ENCODE measurements around the gene CCDC92B. TPM values are rescaled to one million over a fixed set of nuclear protein-coding genes. Genes with fewer than 3 reads are reported as not detected.
"Not testable (repeated sequence)": the region's sequence is repeated elsewhere in the genome, so short reads cannot be mapped to it uniquely, and the experiment has no call there.

CCDC92B gene
- total RNA-seq, 1 experiment from 2014 or later = 15.2 TPM

DNA sequence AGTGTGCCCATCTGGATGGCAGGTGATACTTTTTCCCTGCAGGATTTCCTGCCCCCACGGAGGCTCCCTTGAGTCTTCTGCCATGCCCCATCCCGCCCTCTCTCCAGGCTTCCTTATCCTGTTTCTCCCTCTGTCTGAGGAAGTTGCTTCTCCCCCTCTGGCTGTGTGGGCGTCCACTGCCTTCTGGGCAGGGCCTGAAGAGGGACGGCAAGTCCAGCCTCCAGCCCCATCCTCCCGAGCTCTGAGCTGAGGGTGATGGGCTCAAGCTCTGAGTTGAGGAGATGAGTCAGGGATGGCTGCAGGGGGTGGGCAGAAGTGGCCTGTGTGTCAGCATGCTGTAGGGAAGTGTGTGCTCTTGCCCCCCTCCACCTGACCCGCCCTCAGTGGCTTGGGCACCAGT is 32.6 kb upstream of the CCDC92B start (continued):
- TF ChIP-seq, protein P1, sequence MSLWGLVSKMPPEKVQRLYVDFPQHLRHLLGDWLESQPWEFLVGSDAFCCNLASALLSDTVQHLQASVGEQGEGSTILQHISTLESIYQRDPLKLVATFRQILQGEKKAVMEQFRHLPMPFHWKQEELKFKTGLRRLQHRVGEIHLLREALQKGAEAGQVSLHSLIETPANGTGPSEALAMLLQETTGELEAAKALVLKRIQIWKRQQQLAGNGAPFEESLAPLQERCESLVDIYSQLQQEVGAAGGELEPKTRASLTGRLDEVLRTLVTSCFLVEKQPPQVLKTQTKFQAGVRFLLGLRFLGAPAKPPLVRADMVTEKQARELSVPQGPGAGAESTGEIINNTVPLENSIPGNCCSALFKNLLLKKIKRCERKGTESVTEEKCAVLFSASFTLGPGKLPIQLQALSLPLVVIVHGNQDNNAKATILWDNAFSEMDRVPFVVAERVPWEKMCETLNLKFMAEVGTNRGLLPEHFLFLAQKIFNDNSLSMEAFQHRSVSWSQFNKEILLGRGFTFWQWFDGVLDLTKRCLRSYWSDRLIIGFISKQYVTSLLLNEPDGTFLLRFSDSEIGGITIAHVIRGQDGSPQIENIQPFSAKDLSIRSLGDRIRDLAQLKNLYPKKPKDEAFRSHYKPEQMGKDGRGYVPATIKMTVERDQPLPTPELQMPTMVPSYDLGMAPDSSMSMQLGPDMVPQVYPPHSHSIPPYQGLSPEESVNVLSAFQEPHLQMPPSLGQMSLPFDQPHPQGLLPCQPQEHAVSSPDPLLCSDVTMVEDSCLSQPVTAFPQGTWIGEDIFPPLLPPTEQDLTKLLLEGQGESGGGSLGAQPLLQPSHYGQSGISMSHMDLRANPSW (CRISPR knock-in tag; conservative IDR thresholded peaks at IDR 0.05; ENCODE audit: low read depth) = no peak

DNA sequence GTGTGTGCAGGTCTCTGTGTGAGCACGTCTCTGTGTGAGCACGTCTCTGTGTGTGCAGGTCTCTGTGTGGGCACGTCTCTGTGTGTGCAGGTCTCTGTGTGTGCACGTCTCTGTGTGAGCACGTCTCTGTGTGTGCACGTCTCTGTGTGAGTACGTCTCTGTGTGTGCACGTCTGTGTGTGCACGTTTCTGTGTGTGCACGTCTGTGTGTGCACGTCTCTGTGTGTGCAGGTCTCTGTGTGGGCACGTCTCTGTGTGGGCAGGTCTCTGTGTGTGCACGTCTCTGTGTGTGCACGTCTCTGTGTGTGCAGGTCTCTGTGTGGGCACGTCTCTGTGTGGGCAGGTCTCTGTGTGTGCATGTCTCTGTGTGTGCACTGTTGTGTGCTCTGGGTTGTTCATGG is 32.1 kb upstream of the CCDC92B start:
- H3K9me3 Mint-ChIP-seq; H3K4me1 Mint-ChIP-seq; H3K4me3 Mint-ChIP-seq; H3K27me3 Mint-ChIP-seq (ENCODE audit: low read depth); H3K36me3 Mint-ChIP-seq; H3K27ac Mint-ChIP-seq; DNase-seq (ENCODE audit: low spot score); POLR2A ChIA-PET; ATAC-seq: not testable (repeated sequence)
- CTCF ChIA-PET = interaction anchor here (1.2 kb wide), 1 partner anchor 231 kb away, joined by 3 read pairs; no protein-coding TSS in a partner anchor

DNA sequence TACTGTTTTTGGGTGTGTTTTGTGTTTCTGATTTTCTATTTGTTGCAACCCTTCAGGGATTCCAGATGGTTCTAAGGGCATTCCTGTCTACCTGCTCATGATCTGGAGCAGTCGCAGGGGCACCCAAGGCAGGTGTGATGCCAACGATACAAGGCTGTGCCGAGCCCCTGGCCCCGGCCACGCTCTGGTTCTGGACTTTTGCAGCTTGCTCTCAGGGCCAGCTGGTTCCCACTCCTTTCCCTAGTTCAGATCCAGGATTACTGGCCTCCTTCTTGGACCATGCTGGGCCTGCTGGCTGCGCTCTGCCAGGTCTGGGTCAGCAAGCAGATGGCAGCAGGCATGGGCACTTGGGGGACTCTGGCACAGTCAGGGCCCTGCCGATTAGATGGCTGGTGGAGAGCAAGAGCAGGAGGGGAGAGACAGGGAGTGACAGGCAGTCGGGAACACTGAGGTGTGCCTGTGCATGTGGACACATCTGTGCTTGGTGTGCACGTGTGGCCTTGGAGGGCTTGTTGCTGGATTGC is 31.5 kb upstream of the CCDC92B start:
- DNase-seq (ENCODE audit: low spot score) (no peak), ATAC-seq (no peak)
- H3K9me3 Mint-ChIP-seq = no peaks in the 10 kb centered on the region
- CTCF ChIA-PET = no interaction called here
- H3K27ac Mint-ChIP-seq = no peak overlapping the region
- peaks cover under 1% of the 10 kb centered on the region for H3K27me3 Mint-ChIP-seq (ENCODE audit: low read depth)
- H3K4me3 Mint-ChIP-seq = no peak overlapping the region
- peaks cover 8% of the 10 kb centered on the region for H3K4me1 Mint-ChIP-seq
- TF ChIP-seq FOXJ3 (CRISPR knock-in tag; IDR thresholded peaks at IDR 0.05; ENCODE audit: borderline replicate concordance) (no peak), HMGA2 (CRISPR knock-in tag; IDR thresholded peaks at IDR 0.05) (no peak), KAT7 (CRISPR knock-in tag; IDR thresholded peaks at IDR 0.05; ENCODE audit: borderline replicate concordance) (no peak), JAZF1 (CRISPR knock-in tag; IDR thresholded peaks at IDR 0.05) (no peak), FOXP1 (CRISPR knock-in tag; IDR thresholded peaks at IDR 0.05; ENCODE audit: borderline replicate concordance) (no peak), RORB (CRISPR knock-in tag; IDR thresholded peaks at IDR 0.05) (no peak), CREB1 (CRISPR knock-in tag; IDR thresholded peaks at IDR 0.05) (no peak), GTF2I (CRISPR knock-in tag; conservative IDR thresholded peaks at IDR 0.05) (no peak), RELA (CRISPR knock-in tag; IDR thresholded peaks at IDR 0.05; ENCODE audit: borderline replicate concordance) (no peak), ZNF396 (CRISPR knock-in tag; IDR thresholded peaks at IDR 0.05; ENCODE audit: borderline replicate concordance) (no peak), ESRRA (CRISPR knock-in tag; IDR thresholded peaks at IDR 0.05; ENCODE audit: borderline replicate concordance) (no peak)
- TF ChIP-seq, protein P2, sequence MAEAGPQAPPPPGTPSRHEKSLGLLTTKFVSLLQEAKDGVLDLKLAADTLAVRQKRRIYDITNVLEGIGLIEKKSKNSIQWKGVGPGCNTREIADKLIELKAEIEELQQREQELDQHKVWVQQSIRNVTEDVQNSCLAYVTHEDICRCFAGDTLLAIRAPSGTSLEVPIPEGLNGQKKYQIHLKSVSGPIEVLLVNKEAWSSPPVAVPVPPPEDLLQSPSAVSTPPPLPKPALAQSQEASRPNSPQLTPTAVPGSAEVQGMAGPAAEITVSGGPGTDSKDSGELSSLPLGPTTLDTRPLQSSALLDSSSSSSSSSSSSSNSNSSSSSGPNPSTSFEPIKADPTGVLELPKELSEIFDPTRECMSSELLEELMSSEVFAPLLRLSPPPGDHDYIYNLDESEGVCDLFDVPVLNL (CRISPR knock-in tag; IDR thresholded peaks at IDR 0.05; ENCODE audit: borderline replicate concordance, low read depth) = no peak
- TF ChIP-seq, protein P3, sequence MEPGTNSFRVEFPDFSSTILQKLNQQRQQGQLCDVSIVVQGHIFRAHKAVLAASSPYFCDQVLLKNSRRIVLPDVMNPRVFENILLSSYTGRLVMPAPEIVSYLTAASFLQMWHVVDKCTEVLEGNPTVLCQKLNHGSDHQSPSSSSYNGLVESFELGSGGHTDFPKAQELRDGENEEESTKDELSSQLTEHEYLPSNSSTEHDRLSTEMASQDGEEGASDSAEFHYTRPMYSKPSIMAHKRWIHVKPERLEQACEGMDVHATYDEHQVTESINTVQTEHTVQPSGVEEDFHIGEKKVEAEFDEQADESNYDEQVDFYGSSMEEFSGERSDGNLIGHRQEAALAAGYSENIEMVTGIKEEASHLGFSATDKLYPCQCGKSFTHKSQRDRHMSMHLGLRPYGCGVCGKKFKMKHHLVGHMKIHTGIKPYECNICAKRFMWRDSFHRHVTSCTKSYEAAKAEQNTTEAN (CRISPR knock-in tag; IDR thresholded peaks at IDR 0.05) = no peak
- H3K36me3 Mint-ChIP-seq = no peaks in the 10 kb centered on the region
- POLR2A ChIA-PET = no interaction called here

DNA sequence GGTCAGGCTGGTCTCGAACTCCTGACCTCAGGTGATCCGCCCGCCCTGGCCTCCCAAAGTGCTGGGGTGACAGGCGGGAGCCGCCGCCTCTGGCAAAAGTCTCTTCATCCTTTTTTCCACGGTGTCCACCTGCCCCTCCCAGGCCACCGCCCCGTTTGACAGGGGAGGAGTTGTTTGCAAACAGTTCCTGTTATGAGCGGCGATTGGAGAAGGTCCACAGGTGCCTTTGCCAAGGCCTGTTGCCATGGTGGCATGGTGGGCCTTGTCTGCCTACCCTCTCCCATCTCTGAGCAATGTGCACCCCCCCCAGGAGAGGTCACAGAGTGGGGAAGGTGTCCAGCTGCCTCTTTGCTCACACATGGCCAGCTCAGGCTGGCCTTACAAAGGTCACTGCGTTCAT is 30.8 kb upstream of the CCDC92B start:
- H3K27ac Mint-ChIP-seq = no peak overlapping the region
- no peaks in the 10 kb centered on the region for H3K9me3 Mint-ChIP-seq
- H3K4me3 Mint-ChIP-seq = no peak overlapping the region
- CTCF ChIA-PET = no interaction called here
- TF ChIP-seq HMGA2 (CRISPR knock-in tag; IDR thresholded peaks at IDR 0.05) = no peak
- DNase-seq (ENCODE audit: low spot score) = no peak
- POLR2A ChIA-PET = no interaction called here
- peaks cover 7% of the 10 kb centered on the region for H3K4me1 Mint-ChIP-seq
- H3K36me3 Mint-ChIP-seq = no peaks in the 10 kb centered on the region
- H3K27me3 Mint-ChIP-seq (ENCODE audit: low read depth) = peaks cover 8% of the 10 kb centered on the region
- no peak for ATAC-seq

Data from WTC11 (cell line).